ENCODE results near the gene GRIN2C.

GRIN2C gene

GRCh38 chr17:74878658-74879057, 19.0 kb upstream of the GRIN2C start:
- H3K9me2 ChIP-seq (replicated peaks; ENCODE audit: insufficient read depth, low read length): no peaks in the 10 kb centered on the region
- no peak for DNase-seq
- H4K20me1 ChIP-seq (ENCODE audit: insufficient read depth, low read length): no peaks in the 10 kb centered on the region
- H3F3A ChIP-seq (ENCODE audit: insufficient read depth, low read length): 0 out of 2 replicates have a peak, but pooled peaks cover 4% of the 10 kb centered on the region
- TF ChIP-seq CTCF (IDR thresholded peaks at IDR 0.05; ENCODE audit: low read length) (no peak), EZH2 (optimal IDR thresholded peaks at IDR 0.05; ENCODE audit: low read depth, low read length) (no peak), EZH2phosphoT487 (IDR thresholded peaks at IDR 0.05; ENCODE audit: low read length) (no peak)
- peaks cover 66% of the 10 kb centered on the region for H3K27me3 ChIP-seq (replicated peaks; ENCODE audit: insufficient read depth, low read length)
- no peak overlapping the region for H3K4me3 ChIP-seq (ENCODE audit: low read length)
- no peaks in the 10 kb centered on the region for H3K79me2 ChIP-seq (ENCODE audit: low read length)
- peaks cover 18% of the 10 kb centered on the region; the same call in 1 of the 2 replicates for H3K4me1 ChIP-seq (ENCODE audit: low read length)
- no peaks in the 10 kb centered on the region for H3K36me3 ChIP-seq (replicated peaks; ENCODE audit: insufficient read depth, low read length)
- no peak overlapping the region for H3K27ac ChIP-seq (ENCODE audit: low read length)
- no peak overlapping the region for H3K4me2 ChIP-seq (ENCODE audit: low read depth, low read length)
- H3K9ac ChIP-seq (ENCODE audit: low read length): no peak overlapping the region
- no peaks in the 10 kb centered on the region for H3K9me3 ChIP-seq (replicated peaks; ENCODE audit: insufficient read depth, low read length)
- H2AFZ ChIP-seq (ENCODE audit: low read length): no peak overlapping the region

GRCh38 chr17:74877592-74878548, 18.2 kb upstream of the GRIN2C start:
- H3F3A ChIP-seq (ENCODE audit: insufficient read depth, low read length): 0 out of 2 replicates have a peak, but pooled peaks cover 4% of the 10 kb centered on the region
- no peak for DNase-seq
- no peak overlapping the region for H2AFZ ChIP-seq (ENCODE audit: low read length)
- TF ChIP-seq CTCF (IDR thresholded peaks at IDR 0.05; ENCODE audit: low read length): no peak
- no peak for TF ChIP-seq EZH2 (optimal IDR thresholded peaks at IDR 0.05; ENCODE audit: low read depth, low read length)
- TF ChIP-seq EZH2phosphoT487 (IDR thresholded peaks at IDR 0.05; ENCODE audit: low read length): no peak
- H3K4me2 ChIP-seq (ENCODE audit: low read depth, low read length): no peak overlapping the region
- H3K9me2 ChIP-seq (replicated peaks; ENCODE audit: insufficient read depth, low read length): no peaks in the 10 kb centered on the region
- peaks cover 18% of the 10 kb centered on the region; the same call in 1 of the 2 replicates for H3K4me1 ChIP-seq (ENCODE audit: low read length)
- H3K9me3 ChIP-seq (replicated peaks; ENCODE audit: insufficient read depth, low read length): no peaks in the 10 kb centered on the region
- H3K36me3 ChIP-seq (replicated peaks; ENCODE audit: insufficient read depth, low read length): no peaks in the 10 kb centered on the region
- H3K27ac ChIP-seq (ENCODE audit: low read length): no peak overlapping the region
- H3K9ac ChIP-seq (ENCODE audit: low read length): no peak overlapping the region
- H3K4me3 ChIP-seq (ENCODE audit: low read length): no peak overlapping the region
- H3K79me2 ChIP-seq (ENCODE audit: low read length): no peaks in the 10 kb centered on the region
- H4K20me1 ChIP-seq (ENCODE audit: insufficient read depth, low read length): no peaks in the 10 kb centered on the region
- H3K27me3 ChIP-seq (replicated peaks; ENCODE audit: insufficient read depth, low read length): peaks cover 58% of the 10 kb centered on the region

- H2AFZ ChIP-seq (ENCODE audit: low read length): no peak overlapping the region
These were observed 16.4 kb upstream of the GRIN2C start for GRCh38 chr17:74875977-74876593.

More at GRCh38 chr17:74875977-74876593, 16.4 kb upstream of the GRIN2C start:
- Histone ChIP-seq H3K9me2 (replicated peaks; ENCODE audit: insufficient read depth, low read length) (no peaks in the 10 kb centered on the region), H3K4me2 (ENCODE audit: low read depth, low read length) (no peak overlapping the region), H3K27me3 (replicated peaks; ENCODE audit: insufficient read depth, low read length) (peaks cover 42% of the 10 kb centered on the region), H3K36me3 (replicated peaks; ENCODE audit: insufficient read depth, low read length) (no peaks in the 10 kb centered on the region), H4K20me1 (ENCODE audit: insufficient read depth, low read length) (no peaks in the 10 kb centered on the region), H3K4me1 (ENCODE audit: low read length) (peaks cover 24% of the 10 kb centered on the region; the same call in 1 of the 2 replicates), H3K4me3 (ENCODE audit: low read length) (no peak overlapping the region), H3F3A (ENCODE audit: insufficient read depth, low read length) (0 out of 2 replicates have a peak, but pooled peaks cover 4% of the 10 kb centered on the region), H3K9me3 (replicated peaks; ENCODE audit: insufficient read depth, low read length) (no peaks in the 10 kb centered on the region), H3K9ac (ENCODE audit: low read length) (no peak overlapping the region), H3K27ac (ENCODE audit: low read length) (no peak overlapping the region), H3K79me2 (ENCODE audit: low read length) (no peaks in the 10 kb centered on the region)
- no peak for TF ChIP-seq EZH2phosphoT487 (IDR thresholded peaks at IDR 0.05; ENCODE audit: low read length)
- TF ChIP-seq EZH2 (optimal IDR thresholded peaks at IDR 0.05; ENCODE audit: low read depth, low read length): no peak
- no peak for TF ChIP-seq CTCF (IDR thresholded peaks at IDR 0.05; ENCODE audit: low read length)
- no peak for DNase-seq
